CD4-positive, alpha-beta T cell treated with Interleukin-12 subunit alpha and Interleukin-12 subunit beta, for 1 hour (primary cell): ENCODE measurements around the gene IP6K2.
"Not testable (repeated sequence)": the region's sequence is repeated elsewhere in the genome, so short reads cannot be mapped to it uniquely, and the experiment has no call there.

Experiments
- DNase-seq: peaks from one replicate; pipeline ENCODE4 v3.0.0-alpha.2; 2020

Gene IP6K2

DNA sequence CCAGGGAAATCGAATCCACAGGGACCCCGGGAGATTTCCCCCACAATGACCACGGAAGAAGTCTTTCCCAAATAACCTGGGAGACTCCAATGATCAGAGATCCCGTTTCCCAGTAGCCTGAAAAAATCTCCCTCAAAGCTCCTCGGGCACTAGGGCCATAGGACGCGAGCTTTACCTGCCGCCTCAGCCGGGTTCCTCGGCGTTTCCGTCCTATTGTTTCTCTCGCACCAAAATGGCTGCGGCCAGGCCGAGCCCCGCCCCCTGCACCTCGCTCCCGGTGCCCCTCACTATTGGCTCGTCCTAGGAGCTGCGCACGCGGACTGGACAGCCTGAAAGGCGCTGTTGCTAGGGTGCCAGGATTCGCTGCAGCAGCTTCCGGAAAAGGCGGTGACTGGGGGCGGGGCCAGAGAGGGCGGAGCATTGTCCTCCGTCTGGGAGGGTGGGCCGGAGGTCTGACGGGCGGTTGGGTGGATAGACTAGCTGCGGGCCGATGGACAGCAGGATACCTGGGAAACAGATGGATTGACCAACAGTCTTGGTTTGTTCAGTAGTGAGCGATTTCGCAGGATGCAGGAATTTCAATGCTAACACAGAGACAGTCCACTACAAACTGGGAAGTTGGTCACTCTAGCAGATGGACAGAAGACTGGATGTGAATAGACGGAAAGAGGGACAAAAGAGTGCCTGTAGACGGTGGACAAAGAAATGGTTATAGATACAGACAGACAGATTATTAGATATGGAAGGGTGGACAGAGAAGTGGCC lies at the start of gene IP6K2:
Gene IP6K2, minus strand, starts transcription at position 240 of the 765 bp plus-strand sequence. CDS start 21,930 bp downstream, outside the sequence.
- DNase-seq = peak; percentile 98

DNA sequence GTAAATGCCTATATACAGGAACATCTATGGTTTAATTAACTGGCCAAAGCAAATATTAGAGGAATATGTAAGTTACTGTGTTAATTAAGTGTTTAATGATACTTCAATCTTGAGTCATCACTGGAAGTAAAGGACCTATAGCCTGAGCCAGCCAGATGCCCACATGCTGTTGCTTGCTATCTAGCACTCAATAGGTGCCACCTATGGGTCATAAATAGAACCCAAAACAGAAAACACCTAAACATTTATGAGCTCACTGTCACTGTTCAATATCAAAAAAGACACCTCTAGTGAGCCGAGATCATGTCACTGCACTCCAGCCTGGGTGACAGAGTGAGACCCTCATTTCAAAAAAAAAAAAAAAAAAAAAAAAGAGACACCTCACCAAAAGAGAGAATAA lies 48.4 kb upstream of the IP6K2 start:
- DNase-seq = peak; percentile 12

GRCh38 chr3:48762816-48763215 lies 45.8 kb upstream of the IP6K2 start:
- DNase-seq = no peak

DNA sequence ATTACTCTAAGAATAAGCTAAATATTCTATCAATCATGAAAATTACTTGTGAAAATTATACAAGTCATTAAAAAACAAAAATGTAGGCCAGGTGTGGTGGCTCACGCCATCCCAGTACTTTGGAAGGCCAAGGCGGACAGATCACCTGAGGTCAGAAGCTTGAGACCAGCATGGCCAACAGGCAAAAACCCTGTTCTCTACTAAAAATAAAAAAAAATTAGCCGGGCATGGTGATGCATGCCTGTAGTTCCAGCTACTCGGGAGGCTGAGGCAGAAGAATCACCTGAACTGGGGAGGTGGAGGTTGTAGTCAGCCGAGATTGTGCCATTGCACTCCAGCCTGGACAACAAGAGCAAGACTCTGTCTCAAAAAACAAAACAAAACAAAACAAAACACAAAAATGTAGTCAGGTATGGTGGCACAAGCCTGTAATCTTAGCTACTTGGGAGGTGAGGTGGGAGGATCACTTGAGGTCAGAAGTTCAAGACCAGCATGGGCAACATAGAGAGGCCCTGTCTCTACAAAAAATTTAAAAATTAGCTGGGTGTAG lies 43.0 kb upstream of the IP6K2 start:
- not testable (repeated sequence) for DNase-seq

DNA sequence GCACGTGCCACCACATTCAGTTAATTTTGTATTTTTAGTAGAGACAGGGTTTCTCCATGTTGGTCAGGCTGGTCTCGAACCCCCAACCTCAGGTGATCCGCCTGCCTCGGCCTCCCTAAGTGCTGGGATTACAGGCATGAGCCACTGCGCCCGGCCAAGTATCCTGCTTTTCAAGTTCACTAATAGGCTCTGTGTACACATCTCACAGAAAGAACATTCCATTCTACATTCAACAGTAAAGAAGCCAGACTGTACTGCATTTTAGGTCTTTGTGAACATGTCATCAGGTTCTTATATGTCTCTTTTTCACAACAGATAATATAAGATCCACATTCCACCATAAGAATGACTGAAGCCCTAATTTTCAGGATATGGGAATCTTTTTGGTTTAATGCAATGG lies 42.5 kb upstream of the IP6K2 start:
- not testable (repeated sequence) for DNase-seq

- DNase-seq = no peak
Measured at GRCh38 chr3:48759071-48759470, 42.0 kb upstream of the IP6K2 start.

DNA sequence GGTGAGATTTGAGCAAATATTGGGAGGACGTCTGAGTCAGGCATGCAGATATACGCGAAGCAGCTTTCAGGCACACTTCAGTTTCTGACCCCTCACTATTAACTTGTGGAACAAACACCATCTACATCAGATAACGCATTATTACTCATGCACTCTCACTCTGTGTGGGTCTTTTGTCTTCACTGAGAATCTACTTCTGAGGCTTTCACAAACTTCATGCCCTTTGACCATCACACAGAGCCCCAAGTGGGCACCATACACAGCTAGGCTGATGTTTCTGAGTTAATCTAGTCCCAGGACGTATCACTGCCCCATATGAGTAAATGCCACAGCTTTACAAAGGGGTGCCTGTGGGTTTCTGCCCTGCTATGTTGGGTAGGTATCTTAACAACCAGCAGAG lies 39.6 kb upstream of the IP6K2 start:
- no peak for DNase-seq

- DNase-seq = no peak
Measured at GRCh38 chr3:48750856-48751255, 33.8 kb upstream of the IP6K2 start.

GRCh38 chr3:48748754-48749153 lies 31.7 kb upstream of the IP6K2 start:
- DNase-seq = peak; percentile 9

DNA sequence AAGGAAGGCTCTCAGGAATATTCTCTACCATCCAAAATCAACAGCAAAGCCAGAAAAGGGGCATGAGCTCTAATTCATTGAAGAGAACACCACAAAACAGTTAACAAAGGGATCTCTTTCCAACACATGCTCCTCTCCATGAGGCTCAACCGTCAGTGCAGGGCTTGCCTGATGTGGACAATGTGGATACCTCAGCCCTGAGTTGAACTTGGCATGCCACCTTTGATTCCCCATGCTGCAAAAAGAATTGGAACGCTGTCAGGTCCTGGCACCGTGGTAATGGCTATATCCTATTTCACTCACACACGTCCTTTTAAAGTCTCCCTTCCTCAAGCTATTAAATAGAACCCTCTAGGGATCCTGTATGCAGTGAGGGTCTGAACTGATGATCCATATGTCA lies 30.7 kb upstream of the IP6K2 start:
- DNase-seq = no peak

- DNase-seq = no peak
Measured at GRCh38 chr3:48747015-48747615, 30.1 kb upstream of the IP6K2 start.

DNA sequence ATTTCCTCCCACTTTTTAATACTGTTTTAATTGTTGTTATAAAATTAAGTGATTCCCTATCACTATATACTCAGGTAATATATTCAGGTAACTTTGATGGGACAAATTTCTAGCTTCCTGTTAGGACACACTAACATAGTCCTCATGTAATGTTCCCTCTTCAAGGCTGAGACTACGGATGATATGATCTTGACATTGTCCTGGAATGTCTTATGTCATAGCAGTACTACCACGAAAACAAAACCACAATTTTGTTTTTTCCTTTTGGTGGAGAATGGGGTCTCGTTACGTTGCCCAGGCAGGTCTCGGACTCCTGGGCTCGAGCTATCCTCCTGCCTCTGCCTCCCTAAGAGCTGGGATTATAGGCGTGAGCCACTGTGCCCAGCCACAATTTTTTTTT lies 26.8 kb upstream of the IP6K2 start:
- no peak for DNase-seq

DNA sequence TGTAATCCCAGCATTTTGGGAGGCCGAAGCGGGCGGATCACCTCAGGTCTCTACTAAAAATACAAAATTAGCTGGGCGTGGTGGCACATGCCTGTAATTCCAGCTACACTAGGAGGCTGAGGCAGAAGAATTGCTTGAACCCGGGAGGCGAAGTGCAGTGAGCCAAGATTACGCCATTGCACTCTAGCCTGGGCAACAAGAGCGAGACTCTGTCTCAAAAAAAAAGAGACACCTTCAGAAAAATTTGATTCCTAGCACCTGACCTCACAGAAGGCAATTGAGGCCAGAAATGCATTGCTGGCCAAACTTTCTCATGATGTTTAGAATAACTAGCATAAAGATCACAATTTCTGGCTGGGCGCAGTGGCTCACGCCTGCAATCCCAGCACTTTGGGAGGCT lies 24.2 kb upstream of the IP6K2 start:
- not testable (repeated sequence) for DNase-seq

- peak; percentile 46 for DNase-seq
Measured at GRCh38 chr3:48739955-48740823, 23.2 kb upstream of the IP6K2 start.

DNA sequence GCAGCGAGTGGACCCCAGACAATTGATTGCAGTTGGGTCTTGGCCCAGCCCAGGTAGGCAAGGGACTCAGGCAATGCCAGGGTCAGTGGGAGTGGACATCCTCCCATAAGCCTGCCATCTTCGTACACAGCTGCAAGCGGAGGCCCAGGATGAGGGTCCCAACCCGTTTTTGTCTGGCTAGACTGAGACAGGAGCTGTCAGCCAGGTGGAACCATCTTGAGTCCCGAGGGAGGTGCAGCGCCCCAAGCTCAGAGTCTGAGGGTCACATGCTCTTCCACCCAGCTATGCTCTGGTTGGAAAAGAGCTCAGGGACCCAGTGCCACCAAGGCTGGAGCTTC lies 22.6 kb upstream of the IP6K2 start:
- no peak for DNase-seq

GRCh38 chr3:48738926-48739616 lies 22.1 kb upstream of the IP6K2 start:
- DNase-seq = no peak

DNA sequence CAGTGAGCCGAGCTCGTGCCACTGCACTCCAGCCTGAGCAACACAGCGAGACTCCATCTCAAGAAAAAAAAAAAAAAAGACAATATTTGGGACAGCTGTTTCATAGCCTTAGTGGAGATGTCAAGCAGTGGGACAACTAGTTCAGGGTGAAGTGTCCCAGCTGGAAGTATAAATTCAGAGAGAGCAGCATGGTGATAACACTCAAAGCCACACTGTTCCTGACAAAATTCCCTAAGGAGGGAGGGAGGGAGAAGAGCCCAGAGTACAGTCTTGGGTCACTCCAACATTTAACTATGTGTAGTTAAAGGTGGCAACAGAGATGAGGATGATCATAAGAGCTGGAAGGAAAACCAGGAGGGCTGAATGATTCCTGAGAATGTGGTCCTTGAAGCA lies 21.1 kb upstream of the IP6K2 start:
- no peak for DNase-seq

DNA sequence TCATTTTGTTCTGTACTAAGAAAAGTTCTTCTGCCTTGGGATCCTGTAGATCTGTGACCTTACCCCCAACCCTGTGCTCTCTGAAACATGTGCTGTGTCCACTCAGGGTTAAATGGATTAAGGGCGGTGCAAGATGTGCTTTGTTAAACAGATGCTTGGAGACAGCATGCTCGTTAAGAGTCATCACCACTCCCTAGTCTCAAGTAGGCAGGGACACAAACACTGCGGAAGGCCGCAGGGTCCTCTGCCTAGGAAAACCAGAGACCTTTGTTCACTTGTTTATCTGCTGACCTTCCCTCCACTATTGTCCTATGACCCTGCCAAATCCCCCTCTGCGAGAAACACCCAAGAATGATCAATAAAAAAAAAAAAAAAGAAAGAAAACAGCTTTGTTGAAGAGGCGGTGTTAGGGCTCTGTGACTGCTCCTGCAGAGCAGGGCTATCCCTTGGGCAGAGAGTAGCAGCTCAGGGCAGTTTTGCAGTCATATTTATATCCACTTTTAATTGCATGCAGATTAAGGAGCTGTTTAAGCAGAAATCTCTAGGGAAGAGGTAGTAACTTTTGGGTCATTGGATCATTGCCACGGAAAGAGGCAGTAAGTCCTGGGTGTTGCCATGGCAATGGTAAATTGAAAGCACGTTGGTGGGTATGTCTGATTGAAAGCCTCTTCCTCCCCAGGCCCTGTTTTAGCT lies 18.2 kb upstream of the IP6K2 start:
- DNase-seq = not testable (repeated sequence)

GRCh38 chr3:48734541-48734940 lies 17.5 kb upstream of the IP6K2 start:
- DNase-seq = not testable (repeated sequence)

DNA sequence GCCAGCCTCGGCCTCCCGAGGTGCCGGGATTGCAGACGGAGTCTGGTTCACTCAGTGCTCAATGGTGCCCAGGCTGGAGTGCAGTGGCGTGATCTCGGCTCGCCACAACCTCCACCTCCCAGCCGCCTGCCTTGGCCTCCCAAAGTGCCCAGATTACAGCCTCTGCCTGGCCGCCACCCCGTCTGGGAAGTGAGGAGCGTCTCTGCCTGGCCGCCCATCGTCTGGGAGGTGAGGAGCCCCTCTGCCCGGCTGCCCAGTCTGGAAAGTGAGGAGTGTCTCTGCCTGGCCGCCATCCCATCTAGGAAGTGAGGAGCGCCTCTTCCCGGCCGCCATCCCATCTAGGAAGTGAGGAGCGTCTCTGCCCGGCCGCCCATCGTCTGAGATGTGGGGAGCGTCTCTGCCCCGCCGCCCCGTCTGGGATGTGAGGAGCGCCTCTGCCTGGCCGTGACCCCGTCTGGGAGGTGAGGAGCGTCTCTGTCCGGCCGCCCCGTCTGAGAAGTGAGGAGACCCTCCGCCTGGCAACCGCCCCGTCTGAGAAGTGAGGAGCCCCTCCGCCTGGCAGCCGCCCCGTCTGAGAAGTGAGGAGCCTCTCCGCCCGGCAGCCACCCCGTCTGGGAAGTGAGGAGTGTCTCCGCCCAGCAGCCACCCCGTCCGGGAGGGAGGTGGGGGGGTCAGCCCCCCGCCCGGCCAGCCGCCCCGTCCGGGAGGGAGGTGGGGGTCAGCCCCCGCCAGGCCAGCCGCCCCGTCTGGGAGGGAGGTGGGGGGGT lies 16.9 kb upstream of the IP6K2 start:
- not testable (repeated sequence) for DNase-seq

DNA sequence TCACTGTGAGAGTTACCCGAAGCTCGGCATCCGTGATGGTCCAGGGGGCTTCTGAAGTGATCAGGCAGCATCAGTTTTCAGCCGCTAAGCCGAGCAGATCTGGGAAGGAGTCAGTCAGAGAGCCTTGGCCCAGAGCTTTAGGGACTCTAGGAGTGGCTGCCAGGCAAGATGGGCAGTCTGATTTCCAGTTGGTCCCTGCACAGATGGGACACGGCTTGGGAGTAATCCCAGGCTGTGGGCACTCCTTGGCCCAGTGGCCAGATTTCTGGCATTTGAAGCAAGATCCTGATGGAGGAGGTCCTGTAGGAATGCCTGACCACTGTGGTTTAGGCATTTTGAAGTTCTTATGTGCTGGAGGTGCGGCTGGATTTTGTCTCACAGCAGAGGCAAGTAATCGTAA lies 10.5 kb upstream of the IP6K2 start:
- no peak for DNase-seq
